ENCODE results near the gene ZCCHC3. TPM values are rescaled to one million over a fixed set of nuclear protein-coding genes. Genes with fewer than 3 reads are reported as not detected.
"Not testable (repeated sequence)": the region's sequence is repeated elsewhere in the genome, so short reads cannot be mapped to it uniquely, and the experiment has no call there.

The ZCCHC3 gene
- polyA plus RNA-seq (2013), result 16.5 and 17.9 TPM in 2 replicates

DNA sequence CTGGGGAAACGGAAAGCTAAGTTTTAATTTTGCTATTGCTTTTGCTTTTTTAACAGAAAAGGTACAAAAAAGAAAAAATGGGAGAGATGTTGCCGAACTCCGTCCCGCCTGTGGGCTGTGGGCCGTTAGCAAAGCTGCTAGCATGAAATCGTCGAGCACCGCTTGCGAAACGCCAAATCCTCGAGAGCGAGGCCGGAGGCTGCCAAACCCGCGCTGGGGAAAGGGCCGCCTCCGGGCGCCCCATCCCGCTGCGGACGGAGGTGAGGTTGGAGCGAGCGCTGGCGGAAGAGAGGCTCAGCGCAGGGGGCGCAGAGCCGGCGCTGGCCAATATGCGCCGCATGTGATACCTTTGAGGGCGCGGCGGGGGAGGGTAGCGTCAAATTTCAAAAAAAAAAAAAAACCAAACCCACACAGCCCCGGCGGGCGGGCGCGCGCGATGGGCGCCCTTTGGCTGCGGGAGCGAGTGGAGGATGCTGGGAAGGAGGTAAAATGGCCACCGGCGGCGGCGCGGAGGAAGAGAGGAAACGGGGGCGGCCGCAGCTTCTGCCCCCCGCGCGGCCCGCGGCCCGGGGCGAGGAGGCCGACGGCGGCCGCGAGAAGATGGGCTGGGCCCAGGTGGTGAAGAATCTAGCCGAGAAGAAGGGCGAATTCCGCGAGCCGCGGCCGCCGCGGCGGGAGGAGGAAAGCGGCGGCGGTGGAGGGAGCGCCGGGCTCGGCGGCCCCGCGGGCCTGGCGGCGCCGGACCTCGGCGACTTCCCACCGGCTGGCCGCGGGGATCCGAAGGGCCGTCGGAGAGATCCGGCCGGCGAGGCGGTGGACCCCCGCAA, at the start of gene ZCCHC3:
ZCCHC3 (plus strand) TSS at position 473 of the 827 bp plus-strand sequence; CDS start at position 490, 17 bp downstream.
- peak; percentile 96 to 98 for DNase-seq
- Histone ChIP-seq H3K36me3 (ENCODE audit: control insufficient read depth in 1 of 2, insufficient read depth in 2 of 2, low read length in 2 of 2) (no peaks in the 10 kb centered on the region), H4K8ac (ENCODE audit: low read depth, low read length) (peak within 1 kb of the TSS; percentile 99), H2BK120ac (ENCODE audit: insufficient read depth, low read length, poor library complexity) (peak within 1 kb of the TSS; percentile 95), H3K4me3 (ENCODE audit: low read depth, low read length) (peak within 1 kb of the TSS; percentile 84), H3K18ac (ENCODE audit: low read length) (peak within 1 kb of the TSS; percentile 81), H2AFZ (ENCODE audit: insufficient read depth, low read length, poor library complexity) (peak within 1 kb of the TSS; percentile 57), H4K12ac (ENCODE audit: low read depth, low read length) (peak within 1 kb of the TSS; percentile 72), H3K27me3 (ENCODE audit: insufficient read depth, low read length) (no peaks in the 10 kb centered on the region), H3K79me1 (ENCODE audit: low read length) (peaks cover 11% of the 10 kb centered on the region), H2BK5ac (ENCODE audit: low read depth, low read length, poor library complexity) (peak within 1 kb of the TSS; percentile 99), H3K9ac (ENCODE audit: low read length) (peak within 1 kb of the TSS; percentile 99), H3K4me1 (ENCODE audit: control insufficient read depth in 1 of 2, insufficient read depth in 2 of 2, low read length in 2 of 2) (peaks cover 18 to 21% of the 10 kb centered on the region in 2 experiments), H3K4me2 (ENCODE audit: low read length) (peak within 1 kb of the TSS; percentile 92), H3K79me2 (ENCODE audit: control insufficient read depth, insufficient read depth, low read length, poor library complexity) (peaks cover 11% of the 10 kb centered on the region), H3K14ac (ENCODE audit: low read length) (peak within 1 kb of the TSS; percentile 85), H3K4ac (ENCODE audit: low read depth, low read length) (peak within 1 kb of the TSS; percentile 73), H2BK12ac (ENCODE audit: low read length) (no peak within 1 kb of the TSS), H2AK5ac (ENCODE audit: low read length) (peak within 1 kb of the TSS; percentile 80), H3K27ac (ENCODE audit: low read depth, low read length) (peak within 1 kb of the TSS; percentile 92), H3K23ac (ENCODE audit: low read length) (no peak within 1 kb of the TSS), H4K91ac (ENCODE audit: low read depth, low read length) (peak within 1 kb of the TSS; percentile 95), H3K9me3 (ENCODE audit: insufficient read depth, low read depth, low read length) (peaks cover 2% of the 10 kb centered on the region)
- WGBS (ENCODE audit: extremely low coverage, insufficient coverage, insufficient read length), result no CpG with 5 or more reads among the region's 99 CpGs

DNA sequence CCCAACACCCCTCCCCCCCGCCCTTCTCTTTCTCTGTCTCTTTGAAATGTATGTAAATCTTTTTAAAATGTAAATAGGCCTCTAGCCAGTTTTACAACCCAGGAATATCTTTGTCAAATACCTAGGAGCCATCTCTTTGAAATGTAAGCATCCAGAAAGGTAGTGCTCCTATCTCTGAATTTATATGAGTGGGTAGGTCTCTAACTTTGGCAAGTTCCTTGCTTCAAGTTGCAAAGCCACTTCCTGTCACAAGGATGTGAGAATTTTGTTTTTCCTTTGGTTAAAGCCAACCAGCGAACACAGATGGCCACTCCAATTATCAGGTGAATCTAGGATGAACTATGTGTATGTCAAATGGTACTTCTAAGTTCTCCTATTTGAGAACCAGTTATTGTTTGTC, 46.0 kb upstream of the ZCCHC3 start:
- no peaks in the 10 kb centered on the region for H3K79me2 ChIP-seq (ENCODE audit: control insufficient read depth, insufficient read depth, low read length, poor library complexity)
- H3K23ac ChIP-seq (ENCODE audit: low read length), result no peak overlapping the region
- H3K9ac ChIP-seq (ENCODE audit: low read length), result no peak overlapping the region
- no CpG with 5 or more reads among the region's 2 CpGs for WGBS (ENCODE audit: extremely low coverage, insufficient coverage, insufficient read length)
- DNase-seq, result no peak
- H2BK5ac ChIP-seq (ENCODE audit: low read depth, low read length, poor library complexity), result no peak overlapping the region
- no peak overlapping the region for H2BK12ac ChIP-seq (ENCODE audit: low read length)
- H3K14ac ChIP-seq (ENCODE audit: low read length), result no peak overlapping the region
- H3K4me3 ChIP-seq (ENCODE audit: low read depth, low read length), result no peak overlapping the region
- H3K36me3 ChIP-seq (ENCODE audit: control insufficient read depth in 1 of 2, insufficient read depth in 2 of 2, low read length in 2 of 2), result no peaks in the 10 kb centered on the region
- no peaks in the 10 kb centered on the region for H3K9me3 ChIP-seq (ENCODE audit: insufficient read depth, low read depth, low read length)
- H4K91ac ChIP-seq (ENCODE audit: low read depth, low read length), result no peak overlapping the region
- H2AFZ ChIP-seq (ENCODE audit: insufficient read depth, low read length, poor library complexity), result no peak overlapping the region
- H3K4me1 ChIP-seq (ENCODE audit: control insufficient read depth in 1 of 2, insufficient read depth in 2 of 2, low read length in 2 of 2), result no peaks in the 10 kb centered on the region
- H3K79me1 ChIP-seq (ENCODE audit: low read length), result no peaks in the 10 kb centered on the region
- H3K4me2 ChIP-seq (ENCODE audit: low read length), result no peak overlapping the region
- H3K27ac ChIP-seq (ENCODE audit: low read depth, low read length), result no peak overlapping the region
- H2BK120ac ChIP-seq (ENCODE audit: insufficient read depth, low read length, poor library complexity), result no peak overlapping the region
- no peak overlapping the region for H3K4ac ChIP-seq (ENCODE audit: low read depth, low read length)
- peaks cover 3% of the 10 kb centered on the region for H3K27me3 ChIP-seq (ENCODE audit: insufficient read depth, low read length)
- H2AK5ac ChIP-seq (ENCODE audit: low read length), result no peak overlapping the region
- no peak overlapping the region for H4K8ac ChIP-seq (ENCODE audit: low read depth, low read length)
- H4K12ac ChIP-seq (ENCODE audit: low read depth, low read length), result no peak overlapping the region
- no peak overlapping the region for H3K18ac ChIP-seq (ENCODE audit: low read length)

DNA sequence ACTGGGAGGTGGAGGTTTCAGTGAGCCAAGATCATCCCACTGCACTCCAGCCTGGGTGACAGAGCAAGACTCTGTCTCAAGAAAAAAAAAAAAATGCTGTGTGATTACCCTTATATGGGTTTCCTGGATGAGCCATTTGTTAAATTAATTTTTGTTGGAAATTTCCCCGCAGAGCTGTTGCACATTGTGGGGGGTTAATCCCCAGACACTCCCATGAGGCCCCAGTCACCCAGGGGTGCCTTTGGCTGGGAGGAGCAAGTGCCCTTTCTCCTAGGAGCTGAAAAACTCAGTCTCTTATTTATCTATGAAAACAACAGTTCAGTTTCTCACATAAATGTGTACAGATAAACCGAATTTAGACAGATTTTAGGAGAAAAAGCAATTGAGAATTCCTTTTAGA, 44.6 kb upstream of the ZCCHC3 start:
- peaks cover 3% of the 10 kb centered on the region for H3K27me3 ChIP-seq (ENCODE audit: insufficient read depth, low read length)
- no peak overlapping the region for H3K4me3 ChIP-seq (ENCODE audit: low read depth, low read length)
- no peak overlapping the region for H2BK5ac ChIP-seq (ENCODE audit: low read depth, low read length, poor library complexity)
- no peak for DNase-seq
- H3K4ac ChIP-seq (ENCODE audit: low read depth, low read length), result no peak overlapping the region
- no peak overlapping the region for H2AFZ ChIP-seq (ENCODE audit: insufficient read depth, low read length, poor library complexity)
- no peaks in the 10 kb centered on the region for H3K4me1 ChIP-seq (ENCODE audit: control insufficient read depth in 1 of 2, insufficient read depth in 2 of 2, low read length in 2 of 2)
- no peak overlapping the region for H2BK120ac ChIP-seq (ENCODE audit: insufficient read depth, low read length, poor library complexity)
- H4K8ac ChIP-seq (ENCODE audit: low read depth, low read length), result no peak overlapping the region
- H4K91ac ChIP-seq (ENCODE audit: low read depth, low read length), result no peak overlapping the region
- no peak overlapping the region for H3K4me2 ChIP-seq (ENCODE audit: low read length)
- H3K14ac ChIP-seq (ENCODE audit: low read length), result no peak overlapping the region
- no peaks in the 10 kb centered on the region for H3K79me1 ChIP-seq (ENCODE audit: low read length)
- H3K36me3 ChIP-seq (ENCODE audit: control insufficient read depth in 1 of 2, insufficient read depth in 2 of 2, low read length in 2 of 2), result no peaks in the 10 kb centered on the region
- no peak overlapping the region for H3K23ac ChIP-seq (ENCODE audit: low read length)
- no peak overlapping the region for H2BK12ac ChIP-seq (ENCODE audit: low read length)
- H3K9me3 ChIP-seq (ENCODE audit: insufficient read depth, low read depth, low read length), result no peaks in the 10 kb centered on the region
- no peak overlapping the region for H3K27ac ChIP-seq (ENCODE audit: low read depth, low read length)
- no peak overlapping the region for H2AK5ac ChIP-seq (ENCODE audit: low read length)
- H3K18ac ChIP-seq (ENCODE audit: low read length), result no peak overlapping the region
- no peak overlapping the region for H3K9ac ChIP-seq (ENCODE audit: low read length)
- H4K12ac ChIP-seq (ENCODE audit: low read depth, low read length), result no peak overlapping the region
- H3K79me2 ChIP-seq (ENCODE audit: control insufficient read depth, insufficient read depth, low read length, poor library complexity), result no peaks in the 10 kb centered on the region
- no CpG with 5 or more reads among the region's 2 CpGs for WGBS (ENCODE audit: extremely low coverage, insufficient coverage, insufficient read length)

DNA sequence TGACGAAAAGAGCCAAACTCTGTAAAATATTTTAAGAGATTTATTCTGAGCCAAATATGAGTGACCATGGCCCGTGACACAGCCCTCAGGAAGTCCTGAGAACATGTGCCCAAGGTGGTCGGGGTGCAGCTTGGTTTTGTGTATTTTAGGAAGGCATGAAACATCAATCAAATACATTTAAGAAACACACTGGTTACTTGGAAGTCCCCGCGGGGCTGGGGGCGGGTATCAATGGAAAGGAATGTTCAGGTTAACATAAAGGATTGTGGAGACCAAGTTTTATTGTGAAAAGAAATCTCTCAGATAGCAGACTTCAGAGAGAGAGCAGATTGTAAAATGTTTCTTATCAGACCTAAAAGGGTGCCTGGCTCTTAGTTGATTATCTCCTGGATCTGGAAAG, 43.9 kb upstream of the ZCCHC3 start:
- not testable (repeated sequence) for H3K36me3 ChIP-seq (ENCODE audit: control insufficient read depth in 1 of 2, insufficient read depth in 2 of 2, low read length in 2 of 2); H4K12ac ChIP-seq (ENCODE audit: low read depth, low read length); H2BK5ac ChIP-seq (ENCODE audit: low read depth, low read length, poor library complexity); DNase-seq; H3K9me3 ChIP-seq (ENCODE audit: insufficient read depth, low read depth, low read length); H3K27me3 ChIP-seq (ENCODE audit: insufficient read depth, low read length); H3K4me2 ChIP-seq (ENCODE audit: low read length); H3K14ac ChIP-seq (ENCODE audit: low read length); H3K18ac ChIP-seq (ENCODE audit: low read length); H2AFZ ChIP-seq (ENCODE audit: insufficient read depth, low read length, poor library complexity); H2AK5ac ChIP-seq (ENCODE audit: low read length); H3K27ac ChIP-seq (ENCODE audit: low read depth, low read length); H3K4ac ChIP-seq (ENCODE audit: low read depth, low read length); H3K23ac ChIP-seq (ENCODE audit: low read length); H3K4me3 ChIP-seq (ENCODE audit: low read depth, low read length); H3K4me1 ChIP-seq (ENCODE audit: control insufficient read depth in 1 of 2, insufficient read depth in 2 of 2, low read length in 2 of 2); H4K91ac ChIP-seq (ENCODE audit: low read depth, low read length); H3K79me2 ChIP-seq (ENCODE audit: control insufficient read depth, insufficient read depth, low read length, poor library complexity); H2BK120ac ChIP-seq (ENCODE audit: insufficient read depth, low read length, poor library complexity); H4K8ac ChIP-seq (ENCODE audit: low read depth, low read length); H3K79me1 ChIP-seq (ENCODE audit: low read length); H2BK12ac ChIP-seq (ENCODE audit: low read length); H3K9ac ChIP-seq (ENCODE audit: low read length)
- no CpG with 5 or more reads among the region's 6 CpGs for WGBS (ENCODE audit: extremely low coverage, insufficient coverage, insufficient read length)

All from trophoblast cell (in vitro differentiated cells and primary cell).